Stimulated activated CD8-positive, alpha-beta memory T cell treated with anti-CD3 and anti-CD28 coated beads, Interleukin-12 subunit alpha, Interleukin-12 subunit beta, amount 100 ng/mL, for 24 hours (primary cell): ENCODE data around the gene IL12A.

Experiments
- DNase-seq: peaks from one replicate; pipeline ENCODE4 v3.0.0-alpha.2; 2020; ENCODE audit errors: extremely low read depth

Gene IL12A

DNA sequence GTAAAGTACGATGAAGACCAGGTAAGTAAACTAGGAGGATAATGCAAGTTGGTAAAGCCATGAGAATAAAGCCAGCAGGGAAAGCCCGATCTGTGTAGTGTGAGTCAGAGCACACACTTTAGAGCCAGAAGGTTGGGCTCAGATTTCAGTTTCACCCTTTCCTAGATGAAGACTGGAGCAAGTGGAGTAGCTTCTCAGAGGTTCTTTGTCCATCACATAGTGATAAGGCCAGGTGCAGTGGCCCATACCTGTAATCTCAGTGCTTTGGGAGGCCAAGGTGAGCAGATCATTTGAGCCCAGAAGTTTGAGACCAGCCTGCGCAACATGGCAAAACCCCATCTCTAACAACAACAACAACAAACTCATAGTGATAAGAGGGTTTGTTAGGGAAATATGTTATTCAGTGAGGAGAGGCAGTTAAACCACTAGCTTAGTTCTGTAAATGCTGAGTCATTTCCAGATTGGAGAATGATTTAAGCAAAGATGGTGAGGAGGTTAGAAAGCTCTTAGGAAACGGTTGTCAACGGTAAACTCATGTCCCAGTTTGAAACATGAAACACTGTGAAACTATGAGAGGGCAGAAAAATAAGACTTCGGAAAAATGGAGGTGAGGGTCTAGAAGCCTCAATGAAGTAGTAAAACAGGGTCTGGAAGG is 39.0 kb downstream of the IL12A start:
- no peak for DNase-seq

DNA sequence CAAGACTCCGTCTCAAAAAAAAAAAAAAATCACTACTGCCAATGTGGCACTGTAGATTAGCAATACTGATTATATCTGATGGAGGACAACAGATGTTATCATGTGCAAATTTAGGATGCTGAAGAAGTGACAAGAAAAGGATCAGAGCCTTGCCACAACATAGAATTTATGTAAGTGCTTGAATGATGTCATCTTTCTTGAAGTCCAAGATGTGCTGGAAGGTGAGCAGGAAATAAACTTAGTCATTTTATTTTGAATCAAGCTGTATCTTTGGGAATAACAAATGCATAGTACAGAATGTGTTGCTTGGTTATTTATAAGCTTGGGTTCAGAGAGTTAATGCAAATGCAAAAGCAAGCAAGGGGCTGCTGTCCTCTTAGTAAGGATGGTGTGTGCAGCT is 47.1 kb downstream of the IL12A start:
- DNase-seq, result no peak

DNA sequence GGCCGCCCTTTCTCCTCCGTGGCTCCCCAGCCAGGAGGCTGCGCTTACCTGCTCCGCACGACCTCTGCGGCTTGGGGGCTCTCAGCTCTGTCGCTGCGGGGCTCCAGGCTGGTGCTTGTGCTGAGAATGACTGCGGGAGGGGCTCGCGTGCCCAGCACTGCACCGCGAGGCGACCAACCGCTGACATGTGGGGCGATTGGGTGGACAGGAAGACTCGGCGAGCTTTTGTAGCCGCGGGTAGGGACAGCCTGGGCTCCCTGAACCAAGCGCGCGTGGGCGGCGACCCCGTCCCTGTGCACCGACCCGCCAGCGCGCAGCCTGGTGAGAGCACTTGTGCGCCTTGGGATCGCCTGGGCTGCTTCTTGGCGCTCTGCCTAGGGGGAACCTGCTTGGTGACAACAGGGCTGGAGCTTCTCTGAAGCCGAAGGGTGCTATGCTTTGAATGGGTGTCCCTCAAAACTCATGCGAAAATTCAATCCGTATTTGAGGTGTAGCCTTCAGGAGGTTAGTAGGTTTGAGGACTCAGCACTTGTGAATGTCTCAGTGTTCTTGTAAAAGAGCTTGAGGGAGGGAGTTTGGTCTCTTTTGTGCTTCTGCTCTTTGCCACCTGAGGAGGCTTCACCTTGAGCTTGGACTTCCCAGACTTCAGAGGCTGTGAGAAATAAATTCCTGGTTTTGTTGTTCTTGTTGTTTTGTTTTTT is 50.4 kb downstream of the IL12A start:
- DNase-seq, result no peak

DNA sequence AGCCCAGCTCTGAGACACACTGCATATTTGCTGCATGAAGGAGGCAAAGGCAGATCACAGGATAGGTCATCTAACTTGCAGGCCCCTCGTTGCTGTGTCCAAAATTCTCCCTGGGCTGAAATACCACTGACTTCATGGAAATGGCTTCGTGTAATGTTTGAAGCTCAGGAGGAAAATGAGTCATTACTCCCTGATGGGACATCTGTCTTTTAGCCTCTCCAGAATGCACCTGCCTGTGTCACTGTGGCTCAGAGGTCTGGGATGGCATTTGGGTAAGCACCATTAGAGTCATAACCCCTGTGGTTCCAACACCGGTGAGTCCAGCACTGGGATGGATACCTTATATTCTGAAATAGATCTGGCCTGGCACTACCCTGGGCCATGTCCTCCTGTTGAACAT is 51.5 kb downstream of the IL12A start:
- DNase-seq, result no peak

DNA sequence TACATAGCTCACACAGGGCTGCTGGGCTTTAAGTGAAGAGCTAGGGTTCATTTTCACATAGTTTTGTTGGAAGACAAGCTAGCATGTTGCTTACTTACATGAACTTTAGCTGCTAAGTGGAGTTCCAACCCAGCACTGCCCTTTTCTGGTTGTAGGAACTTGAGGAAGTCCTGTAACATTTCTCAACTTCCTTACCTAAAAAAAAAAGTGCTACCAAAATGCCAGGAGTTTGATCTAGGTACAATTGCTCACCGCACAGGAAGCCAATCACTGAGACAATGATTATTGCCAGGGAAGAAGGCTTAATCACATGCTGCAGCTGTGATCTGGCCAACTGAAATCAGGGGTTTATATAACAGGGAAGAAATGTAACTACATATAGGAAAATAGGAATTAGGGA is 52.8 kb downstream of the IL12A start:
- no peak for DNase-seq

DNA sequence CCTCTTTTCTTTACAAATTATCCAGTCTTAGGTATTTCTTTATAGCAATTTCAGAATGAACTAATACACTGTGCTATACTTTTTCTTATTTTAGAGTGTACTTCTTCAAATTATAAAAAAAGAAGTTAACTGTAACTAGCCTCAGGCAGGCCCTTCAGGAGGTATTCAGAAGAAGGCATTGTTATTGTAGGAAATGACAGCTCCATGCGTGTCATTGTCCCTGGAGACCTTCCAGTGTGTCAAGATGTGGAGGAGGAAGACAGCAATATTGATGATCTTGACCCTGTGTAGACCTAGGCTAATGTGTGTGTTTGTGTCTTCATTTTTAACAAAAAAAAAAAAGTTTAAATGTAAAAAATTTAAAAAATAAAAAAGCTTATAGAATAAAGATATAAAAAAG is 55.5 kb downstream of the IL12A start:
- no peak for DNase-seq
